HepG2 (cell line): ENCODE data around the gene ZNF454. TPM values are rescaled to one million over a fixed set of nuclear protein-coding genes. Genes with fewer than 3 reads are reported as not detected.
A peak's percentile ranks its signal among the peaks of the same experiment; 100 is the strongest.

Experiments used
- ASH2L ChIP-seq: fragments of 300-600, 200-600 bp; sonication (generic); IDR thresholded peaks from 2 replicates; pipeline ENCODE4 v1.7.0; 2017; ENCODE audit warnings: low read depth, mild to moderate bottlenecking, moderate library complexity, mixed read lengths, low read length; ENCODE audit not compliant: insufficient read length
- ATRX ChIP-seq: sonication (generic); formaldehyde crosslinking; IDR thresholded peaks from 2 replicates; pipeline ENCODE4 v1.4.0; 2020; ENCODE audit warnings: missing genetic modification reagents, borderline replicate concordance
- BCL6 ChIP-seq: IDR thresholded peaks from 2 replicates; pipeline ENCODE4 v1.6.1; 2016; ENCODE audit warnings: missing genetic modification reagents, missing compliant biosample characterization
- NFE2 ChIP-seq: sonication (generic); formaldehyde crosslinking; IDR thresholded peaks from 2 replicates; pipeline ENCODE4 v1.4.0; 2020; ENCODE audit warnings: missing genetic modification reagents
- NFKBIZ ChIP-seq: IDR thresholded peaks from 2 replicates; pipeline ENCODE4 v1.6.1; 2018; ENCODE audit warnings: missing genetic modification reagents, missing compliant biosample characterization
- NKX3-1 ChIP-seq: sonication (generic); formaldehyde crosslinking; IDR thresholded peaks from 2 replicates; pipeline ENCODE4 v1.5.0; 2020; ENCODE audit warnings: missing genetic modification reagents
- NR2F2 ChIP-seq: IDR thresholded peaks from 2 replicates; pipeline ENCODE4 v1.6.1; 2012; ENCODE audit warnings: low read depth, inconsistent platforms, borderline replicate concordance
- PHF8 ChIP-seq: sonication (generic); formaldehyde crosslinking; IDR thresholded peaks from 2 replicates; pipeline ENCODE4 v1.5.0; 2020; ENCODE audit warnings: missing genetic modification reagents
- PITX1 ChIP-seq: sonication (generic); formaldehyde crosslinking; IDR thresholded peaks from 2 replicates; pipeline ENCODE4 v1.5.1; 2020; ENCODE audit warnings: mild to moderate bottlenecking, missing genetic modification reagents
- RERE ChIP-seq: IDR thresholded peaks from 2 replicates; pipeline ENCODE4 v1.6.1; 2016; ENCODE audit warnings: low read depth, missing genetic modification reagents, missing compliant biosample characterization
- RFX5 ChIP-seq: IDR thresholded peaks from 2 replicates; pipeline ENCODE4 v1.6.1; 2011; ENCODE audit warnings: low read depth, low read length, improper control_type of control experiment
- TAF1 ChIP-seq: sonication (generic); formaldehyde crosslinking; IDR thresholded peaks from 2 replicates; pipeline ENCODE4 v1.4.0; 2020; ENCODE audit warnings: missing genetic modification reagents
- TOPORS ChIP-seq: sonication (generic); formaldehyde crosslinking; IDR thresholded peaks from 2 replicates; pipeline ENCODE4 v1.8.0; 2023; ENCODE audit warnings: mild to moderate bottlenecking, missing genetic modification reagents
- ZBTB21 ChIP-seq: sonication (generic); formaldehyde crosslinking; IDR thresholded peaks from 2 replicates; pipeline ENCODE4 v1.4.0; 2020; ENCODE audit warnings: missing genetic modification reagents
- ZNF207 ChIP-seq: fragments of 450-650 bp; IDR thresholded peaks from 2 replicates; pipeline ENCODE4 v1.6.1; 2016; ENCODE audit warnings: antibody characterized with exemption, borderline replicate concordance
- ZNF282 ChIP-seq: fragments of 450-650 bp; IDR thresholded peaks from 2 replicates; pipeline ENCODE4 v1.6.1; 2018; ENCODE audit not compliant: partially characterized antibody
- ZNF292 ChIP-seq: sonication (generic); formaldehyde crosslinking; IDR thresholded peaks from 2 replicates; pipeline ENCODE4 v1.8.1; 2022; ENCODE audit warnings: mild to moderate bottlenecking, low read depth, missing genetic modification reagents, borderline replicate concordance
- ZNF652 ChIP-seq: IDR thresholded peaks from 2 replicates; pipeline ENCODE4 v1.6.1; 2016; ENCODE audit warnings: low read depth, borderline replicate concordance
- ZNF850 ChIP-seq: sonication (generic); formaldehyde crosslinking; conservative IDR thresholded peaks from 2 replicates; pipeline ENCODE4 v1.9.0; 2021; ENCODE audit warnings: mild to moderate bottlenecking, missing genetic modification reagents
- polyA plus RNA-seq, 8 experiments: library from polyadenylated mRNA; depleted of rRNA in 3 of 8; stranded (reverse) in 7 of 8; unstranded in 1 of 8; fragments of >200 nt; fragmentation: Illumina TruSeq in 4 of 8; extraction: Trizol in 4 of 8; gene quantifications; 2 replicates each; pipeline versions ENCODE4 v1.2.1 to v1.2.3, GENCODE V29; 2011 to 2016; ENCODE audit warnings: low read depth in 4 of 8, missing spikeins in 1 of 8, mixed read lengths in 1 of 8; ENCODE audit not compliant: insufficient read depth in 1 of 8
- total RNA-seq, 5 experiments: library from RNA; depleted of rRNA; stranded (reverse); fragments of >200 nt; fragmentation: Illumina TruSeq; extraction: Trizol; gene quantifications; 2 replicates each; pipeline ENCODE4 v1.2.3, GENCODE V29; 2016; ENCODE audit warnings: low read depth in 1 of 5
- TF ChIP-seq, protein P1 (sequence below): sonication (generic); formaldehyde crosslinking; IDR thresholded peaks from 2 replicates; pipeline ENCODE4 v1.4.0; 2020; ENCODE audit warnings: mild to moderate bottlenecking, missing genetic modification reagents

The ZNF454 gene
- total and polyA plus RNA-seq, 2 of the 13 experiments (the other 11 are each of a cell fraction or from before 2014, with no cell fraction given) = 0.16 TPM; not detected in 1

GRCh38 chr5:178895615-178896571 lies 45.1 kb upstream of the ZNF454 start, which contains the start of gene ZFP2 (continued):
- TF ChIP-seq, protein P1, sequence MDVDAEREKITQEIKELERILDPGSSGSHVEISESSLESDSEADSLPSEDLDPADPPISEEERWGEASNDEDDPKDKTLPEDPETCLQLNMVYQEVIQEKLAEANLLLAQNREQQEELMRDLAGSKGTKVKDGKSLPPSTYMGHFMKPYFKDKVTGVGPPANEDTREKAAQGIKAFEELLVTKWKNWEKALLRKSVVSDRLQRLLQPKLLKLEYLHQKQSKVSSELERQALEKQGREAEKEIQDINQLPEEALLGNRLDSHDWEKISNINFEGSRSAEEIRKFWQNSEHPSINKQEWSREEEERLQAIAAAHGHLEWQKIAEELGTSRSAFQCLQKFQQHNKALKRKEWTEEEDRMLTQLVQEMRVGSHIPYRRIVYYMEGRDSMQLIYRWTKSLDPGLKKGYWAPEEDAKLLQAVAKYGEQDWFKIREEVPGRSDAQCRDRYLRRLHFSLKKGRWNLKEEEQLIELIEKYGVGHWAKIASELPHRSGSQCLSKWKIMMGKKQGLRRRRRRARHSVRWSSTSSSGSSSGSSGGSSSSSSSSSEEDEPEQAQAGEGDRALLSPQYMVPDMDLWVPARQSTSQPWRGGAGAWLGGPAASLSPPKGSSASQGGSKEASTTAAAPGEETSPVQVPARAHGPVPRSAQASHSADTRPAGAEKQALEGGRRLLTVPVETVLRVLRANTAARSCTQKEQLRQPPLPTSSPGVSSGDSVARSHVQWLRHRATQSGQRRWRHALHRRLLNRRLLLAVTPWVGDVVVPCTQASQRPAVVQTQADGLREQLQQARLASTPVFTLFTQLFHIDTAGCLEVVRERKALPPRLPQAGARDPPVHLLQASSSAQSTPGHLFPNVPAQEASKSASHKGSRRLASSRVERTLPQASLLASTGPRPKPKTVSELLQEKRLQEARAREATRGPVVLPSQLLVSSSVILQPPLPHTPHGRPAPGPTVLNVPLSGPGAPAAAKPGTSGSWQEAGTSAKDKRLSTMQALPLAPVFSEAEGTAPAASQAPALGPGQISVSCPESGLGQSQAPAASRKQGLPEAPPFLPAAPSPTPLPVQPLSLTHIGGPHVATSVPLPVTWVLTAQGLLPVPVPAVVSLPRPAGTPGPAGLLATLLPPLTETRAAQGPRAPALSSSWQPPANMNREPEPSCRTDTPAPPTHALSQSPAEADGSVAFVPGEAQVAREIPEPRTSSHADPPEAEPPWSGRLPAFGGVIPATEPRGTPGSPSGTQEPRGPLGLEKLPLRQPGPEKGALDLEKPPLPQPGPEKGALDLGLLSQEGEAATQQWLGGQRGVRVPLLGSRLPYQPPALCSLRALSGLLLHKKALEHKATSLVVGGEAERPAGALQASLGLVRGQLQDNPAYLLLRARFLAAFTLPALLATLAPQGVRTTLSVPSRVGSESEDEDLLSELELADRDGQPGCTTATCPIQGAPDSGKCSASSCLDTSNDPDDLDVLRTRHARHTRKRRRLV (CRISPR knock-in tag) = no peak
- no peak for TF ChIP-seq ZNF652 (CRISPR knock-in tag)
- TF ChIP-seq NFE2 = no peak
- no peak for TF ChIP-seq PITX1 (CRISPR knock-in tag)
- peak; percentile 92 for TF ChIP-seq PHF8
- TF ChIP-seq TAF1 = peak; percentile 62; the same call in 1 of the 2 replicates
- no peak for TF ChIP-seq ZNF282
- no peak for TF ChIP-seq NR2F2
- TF ChIP-seq ZBTB21 (CRISPR knock-in tag) = no peak
- no peak for TF ChIP-seq ZNF850 (CRISPR knock-in tag)
- TF ChIP-seq ATRX (CRISPR knock-in tag) = no peak
- TF ChIP-seq ASH2L = no peak
- TF ChIP-seq ZNF292 (CRISPR knock-in tag) = no peak
- no peak for TF ChIP-seq NFKBIZ (CRISPR knock-in tag)
- TF ChIP-seq NKX3-1 = no peak
- no peak for TF ChIP-seq BCL6 (CRISPR knock-in tag)
- no peak for TF ChIP-seq TOPORS
- TF ChIP-seq RFX5 = no peak
- no peak for TF ChIP-seq ZNF207
- no peak for TF ChIP-seq RERE (CRISPR knock-in tag)
